ENCODE results near the gene UFM1. TPM values are rescaled to one million over a fixed set of nuclear protein-coding genes. Genes with fewer than 3 reads are reported as not detected.
"Not testable (repeated sequence)": the region's sequence is repeated elsewhere in the genome, so short reads cannot be mapped to it uniquely, and the experiment has no call there.

Gene UFM1
- total RNA-seq, 2 donors from 2014 or later = 39.2 to 43.2 TPM

GRCh38 chr13:38365661-38366060 lies 16.0 kb downstream of the UFM1 start:
- DNase-seq = no peak
- Mint-ChIP-seq H3K4me1 (peaks cover 32% of the 10 kb centered on the region), H3K9me3 (peaks cover 4% of the 10 kb centered on the region), H3K27ac (no peak overlapping the region), H3K27me3 (ENCODE audit: insufficient read depth) (no peaks in the 10 kb centered on the region), H3K4me3 (no peak overlapping the region), H3K36me3 (ENCODE audit: low read depth) (peaks cover 24% of the 10 kb centered on the region)
- no peaks in the 10 kb centered on the region for H3K4me1 ChIP-seq (ENCODE audit: control insufficient read depth, insufficient read depth, low read length)
- no peaks in the 10 kb centered on the region for H3K27me3 ChIP-seq (ENCODE audit: control insufficient read depth, insufficient read depth, low read length, poor library complexity, severe bottlenecking)
- no peak overlapping the region for H3K4me3 ChIP-seq (ENCODE audit: low read length)
- H3K9ac ChIP-seq (ENCODE audit: extremely low read depth, low read length, poor library complexity, severe bottlenecking) = no peak overlapping the region
- H3K27ac ChIP-seq (ENCODE audit: low read depth, low read length) = no peak overlapping the region
- peaks cover 29% of the 10 kb centered on the region for H3K36me3 ChIP-seq (ENCODE audit: control insufficient read depth, insufficient read depth, low read length)
- peaks cover 12% of the 10 kb centered on the region for H3K9me3 ChIP-seq (ENCODE audit: control insufficient read depth, low read length)
- no peak for TF ChIP-seq CTCF (conservative IDR thresholded peaks at IDR 0.05)
- 83 to 95% methylated on average over 2 of the region's 3 CpGs for WGBS, 2 experiments (ENCODE audit: insufficient coverage in 1 of 2, insufficient read length in 1 of 2)

DNA sequence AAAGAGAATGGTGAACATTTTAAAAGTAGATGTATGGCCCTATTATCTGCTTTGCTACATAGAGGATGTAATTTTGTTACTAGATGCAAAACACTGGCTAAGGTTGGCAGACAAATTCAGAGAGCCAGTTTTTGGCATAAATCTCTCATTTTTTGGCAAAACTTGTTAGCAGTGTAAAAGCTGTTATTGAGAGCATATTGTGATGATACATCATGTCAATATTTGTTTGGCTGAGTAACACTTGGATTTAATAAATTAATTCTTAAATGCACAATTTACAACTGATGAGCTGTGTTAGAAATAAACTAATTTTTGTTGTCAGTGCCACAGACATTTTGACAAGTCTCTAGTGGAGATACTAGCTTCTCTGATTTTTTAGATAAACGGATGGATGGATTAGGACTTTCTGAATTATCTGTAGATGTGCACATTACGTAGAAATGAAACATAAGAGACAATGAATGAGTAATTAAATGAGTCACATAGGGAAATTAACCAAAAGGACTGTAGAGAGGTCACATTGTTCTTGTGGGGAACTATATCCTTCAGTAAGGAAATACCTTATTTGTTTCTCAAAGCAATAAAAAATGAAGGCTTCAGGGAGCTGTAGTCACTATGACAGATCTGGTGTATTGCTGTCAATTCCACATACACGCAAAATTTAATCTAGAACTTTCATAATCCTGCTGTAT lies 17.4 kb downstream of the UFM1 start:
- Mint-ChIP-seq H3K4me3 (no peak overlapping the region), H3K27me3 (ENCODE audit: insufficient read depth) (no peaks in the 10 kb centered on the region), H3K27ac (no peak overlapping the region), H3K36me3 (ENCODE audit: low read depth) (peaks cover 13% of the 10 kb centered on the region), H3K4me1 (peaks cover 32% of the 10 kb centered on the region), H3K9me3 (peaks cover 13% of the 10 kb centered on the region)
- no peak overlapping the region for H3K9ac ChIP-seq (ENCODE audit: extremely low read depth, low read length, poor library complexity, severe bottlenecking)
- no peak overlapping the region for H3K27ac ChIP-seq (ENCODE audit: low read depth, low read length)
- no peak overlapping the region for H3K4me3 ChIP-seq (ENCODE audit: low read length)
- no peak for TF ChIP-seq CTCF (conservative IDR thresholded peaks at IDR 0.05)
- peaks cover 13% of the 10 kb centered on the region for H3K9me3 ChIP-seq (ENCODE audit: control insufficient read depth, low read length)
- no peaks in the 10 kb centered on the region for H3K4me1 ChIP-seq (ENCODE audit: control insufficient read depth, insufficient read depth, low read length)
- 80 to 84% methylated on average over 1 to 3 of the region's 3 CpGs for WGBS, 2 experiments (ENCODE audit: insufficient coverage in 1 of 2, insufficient read length in 1 of 2)
- peaks cover 16% of the 10 kb centered on the region for H3K36me3 ChIP-seq (ENCODE audit: control insufficient read depth, insufficient read depth, low read length)
- no peaks in the 10 kb centered on the region for H3K27me3 ChIP-seq (ENCODE audit: control insufficient read depth, insufficient read depth, low read length, poor library complexity, severe bottlenecking)
- no peak for DNase-seq

DNA sequence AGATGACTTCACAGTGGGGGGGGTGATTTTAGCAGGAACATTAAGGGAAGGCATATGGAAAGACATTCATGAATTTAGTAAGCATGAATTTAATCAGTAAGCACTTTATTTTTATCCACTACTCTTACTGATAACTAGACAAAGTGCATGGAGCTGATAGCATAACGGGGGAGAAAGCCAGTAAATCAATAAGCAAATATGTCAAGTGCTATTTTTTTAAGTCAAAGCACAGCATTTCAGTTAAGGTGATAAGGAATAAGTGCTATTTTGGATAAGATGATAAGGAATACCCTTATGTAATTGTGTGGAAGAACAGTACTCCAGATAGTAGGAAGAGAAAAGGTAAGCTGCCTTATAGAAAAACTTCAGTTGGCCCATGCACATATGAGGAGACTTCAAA lies 19.4 kb downstream of the UFM1 start:
- H3K27me3 Mint-ChIP-seq (ENCODE audit: insufficient read depth) = no peaks in the 10 kb centered on the region
- no peak for DNase-seq
- peaks cover 6% of the 10 kb centered on the region for H3K9me3 ChIP-seq (ENCODE audit: control insufficient read depth, low read length)
- H3K36me3 Mint-ChIP-seq (ENCODE audit: low read depth) = no peaks in the 10 kb centered on the region
- H3K27ac ChIP-seq (ENCODE audit: low read depth, low read length) = no peak overlapping the region
- TF ChIP-seq CTCF (conservative IDR thresholded peaks at IDR 0.05) = no peak
- no peak overlapping the region for H3K4me3 ChIP-seq (ENCODE audit: low read length)
- peaks cover 15% of the 10 kb centered on the region for H3K9me3 Mint-ChIP-seq
- no peak overlapping the region for H3K9ac ChIP-seq (ENCODE audit: extremely low read depth, low read length, poor library complexity, severe bottlenecking)
- no peaks in the 10 kb centered on the region for H3K36me3 ChIP-seq (ENCODE audit: control insufficient read depth, insufficient read depth, low read length)
- no peak overlapping the region for H3K27ac Mint-ChIP-seq
- WGBS, 2 experiments (ENCODE audit: insufficient coverage in 1 of 2, insufficient read length in 1 of 2) = 48 to 71% methylated on average over 1 of the region's 1 CpG
- H3K4me1 ChIP-seq (ENCODE audit: control insufficient read depth, insufficient read depth, low read length) = peaks cover 4% of the 10 kb centered on the region
- no peak overlapping the region for H3K4me3 Mint-ChIP-seq
- peaks cover 45% of the 10 kb centered on the region for H3K4me1 Mint-ChIP-seq
- H3K27me3 ChIP-seq (ENCODE audit: control insufficient read depth, insufficient read depth, low read length, poor library complexity, severe bottlenecking) = no peaks in the 10 kb centered on the region

- not testable (repeated sequence) for H3K36me3 Mint-ChIP-seq (ENCODE audit: low read depth); H3K4me3 ChIP-seq (ENCODE audit: low read length); H3K9me3 ChIP-seq (ENCODE audit: control insufficient read depth, low read length); H3K27me3 ChIP-seq (ENCODE audit: control insufficient read depth, insufficient read depth, low read length, poor library complexity, severe bottlenecking); H3K27ac Mint-ChIP-seq; H3K4me3 Mint-ChIP-seq; H3K36me3 ChIP-seq (ENCODE audit: control insufficient read depth, insufficient read depth, low read length); H3K4me1 ChIP-seq (ENCODE audit: control insufficient read depth, insufficient read depth, low read length); H3K27ac ChIP-seq (ENCODE audit: low read depth, low read length); H3K27me3 Mint-ChIP-seq (ENCODE audit: insufficient read depth); DNase-seq; H3K9ac ChIP-seq (ENCODE audit: extremely low read depth, low read length, poor library complexity, severe bottlenecking)
- H3K9me3 Mint-ChIP-seq = peaks cover 15% of the 10 kb centered on the region
- peaks cover 45% of the 10 kb centered on the region for H3K4me1 Mint-ChIP-seq
- WGBS, 2 experiments (ENCODE audit: insufficient coverage in 1 of 2, insufficient read length in 1 of 2) = 93 to 100% methylated on average over 2 to 3 of the region's 3 CpGs
Observed at GRCh38 chr13:38370096-38370495, 20.4 kb downstream of the UFM1 start.

All from endodermal cell (in vitro differentiated cells).